ENCODE measurements around the gene NEK5. TPM values are rescaled to one million over a fixed set of nuclear protein-coding genes. Genes with fewer than 3 reads are reported as not detected.
"Not testable (repeated sequence)": the region's sequence is repeated elsewhere in the genome, so short reads cannot be mapped to it uniquely, and the experiment has no call there.

Gene NEK5
- total RNA-seq, 1 experiment from 2014 or later = 0.39 TPM

DNA sequence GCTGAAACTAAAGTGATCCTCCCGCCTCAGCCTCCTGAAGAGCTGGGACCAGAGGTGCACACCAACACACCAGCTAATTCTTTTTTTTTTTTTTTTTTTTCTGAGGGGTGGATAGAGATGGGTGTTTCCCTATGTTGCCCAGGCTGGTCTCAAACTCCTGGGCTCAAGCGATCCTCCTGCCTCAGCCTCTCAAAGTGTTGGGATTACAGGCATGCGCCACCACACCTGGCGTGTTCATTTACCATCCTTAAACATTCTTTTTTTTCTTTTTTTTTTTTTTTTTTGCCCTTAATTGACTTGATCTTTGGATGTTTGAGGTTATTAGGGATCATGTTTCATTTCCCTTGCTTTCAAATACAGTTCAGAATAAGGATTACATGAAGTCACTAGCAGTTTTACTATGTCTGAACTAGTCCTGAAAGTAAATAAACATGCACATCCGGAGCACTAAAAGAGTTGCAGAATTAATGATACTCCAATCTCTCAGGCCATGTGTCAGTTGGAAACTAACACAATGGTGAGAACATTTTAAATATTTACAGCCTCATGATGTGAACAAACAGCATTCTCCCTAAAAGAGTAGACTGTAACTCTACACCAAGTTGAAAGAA, 94.2 kb downstream of the NEK5 start:
- TF ChIP-seq, protein P1, sequence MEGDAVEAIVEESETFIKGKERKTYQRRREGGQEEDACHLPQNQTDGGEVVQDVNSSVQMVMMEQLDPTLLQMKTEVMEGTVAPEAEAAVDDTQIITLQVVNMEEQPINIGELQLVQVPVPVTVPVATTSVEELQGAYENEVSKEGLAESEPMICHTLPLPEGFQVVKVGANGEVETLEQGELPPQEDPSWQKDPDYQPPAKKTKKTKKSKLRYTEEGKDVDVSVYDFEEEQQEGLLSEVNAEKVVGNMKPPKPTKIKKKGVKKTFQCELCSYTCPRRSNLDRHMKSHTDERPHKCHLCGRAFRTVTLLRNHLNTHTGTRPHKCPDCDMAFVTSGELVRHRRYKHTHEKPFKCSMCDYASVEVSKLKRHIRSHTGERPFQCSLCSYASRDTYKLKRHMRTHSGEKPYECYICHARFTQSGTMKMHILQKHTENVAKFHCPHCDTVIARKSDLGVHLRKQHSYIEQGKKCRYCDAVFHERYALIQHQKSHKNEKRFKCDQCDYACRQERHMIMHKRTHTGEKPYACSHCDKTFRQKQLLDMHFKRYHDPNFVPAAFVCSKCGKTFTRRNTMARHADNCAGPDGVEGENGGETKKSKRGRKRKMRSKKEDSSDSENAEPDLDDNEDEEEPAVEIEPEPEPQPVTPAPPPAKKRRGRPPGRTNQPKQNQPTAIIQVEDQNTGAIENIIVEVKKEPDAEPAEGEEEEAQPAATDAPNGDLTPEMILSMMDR (IDR thresholded peaks at IDR 0.05; ENCODE audit: insufficient read depth in 1 of 2, low read depth in 1 of 2, low read length in 1 of 2, severe bottlenecking in 1 of 2, unreplicated experiment in 1 of 2) = no peak
- Histone ChIP-seq H3K4me1 (peaks cover 17% of the 10 kb centered on the region), H3K4me3 (ENCODE audit: low read depth, low read length) (no peak overlapping the region), H3K9me3 (no peaks in the 10 kb centered on the region), H3K27me3 (replicated peaks; ENCODE audit: control insufficient read depth, insufficient read depth, low read length) (no peaks in the 10 kb centered on the region), H3K36me3 (ENCODE audit: control insufficient read depth, insufficient read depth, low read length) (no peaks in the 10 kb centered on the region; the same call in 1 of the 2 replicates)
- Mint-ChIP-seq H3K36me3 (ENCODE audit: insufficient read depth, unreplicated experiment) (peaks cover 11% of the 10 kb centered on the region), H3K4me3 (ENCODE audit: unreplicated experiment) (no peak overlapping the region), H3K4me1 (ENCODE audit: low read depth, unreplicated experiment) (peaks cover 17% of the 10 kb centered on the region), H3K27me3 (ENCODE audit: insufficient read depth, unreplicated experiment) (no peaks in the 10 kb centered on the region), H3K9me3 (ENCODE audit: unreplicated experiment) (peaks cover 10% of the 10 kb centered on the region), H3K27ac (ENCODE audit: unreplicated experiment) (no peak overlapping the region)
- ChIA-PET CTCF (interaction anchor here (0.6 kb wide), 1 partner anchor 53 kb away, joined by 7 read pairs; no protein-coding TSS in a partner anchor), POLR2A (interaction anchor here (0.6 kb wide), 1 partner anchor 161 kb away, joined by 9 read pairs; no protein-coding TSS in a partner anchor)
- intact Hi-C loops (cut with micrococcal nuclease; ENCODE audit: unreplicated experiment) = no loop called here
- BruUV-seq (replicated peaks) = no TSS peak
- DNase-seq = no peak

DNA sequence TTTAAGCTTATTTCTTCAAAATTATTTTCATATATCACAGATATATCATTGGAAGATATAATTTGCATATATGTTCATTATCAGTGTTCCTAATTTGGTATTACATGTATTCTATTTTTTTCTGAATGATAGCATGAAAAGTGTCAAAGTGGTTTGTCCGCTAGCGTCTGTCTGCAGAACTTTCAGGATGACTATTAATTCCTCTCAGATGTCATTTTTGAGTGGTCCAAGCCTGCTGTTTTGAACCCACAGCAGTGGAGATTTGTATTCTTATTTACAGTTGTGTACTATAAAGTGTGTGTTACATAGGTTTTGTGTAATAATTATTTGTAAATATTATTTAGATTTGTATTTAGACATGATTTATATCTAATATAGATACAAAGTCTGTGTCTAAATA, 95.8 kb downstream of the NEK5 start:
- CTCF ChIA-PET = no interaction called here
- no peak overlapping the region for H3K4me3 Mint-ChIP-seq (ENCODE audit: unreplicated experiment)
- H3K9me3 Mint-ChIP-seq (ENCODE audit: unreplicated experiment) = peaks cover 25% of the 10 kb centered on the region
- no peaks in the 10 kb centered on the region for H3K27me3 Mint-ChIP-seq (ENCODE audit: insufficient read depth, unreplicated experiment)
- peaks cover 17% of the 10 kb centered on the region for H3K4me1 Mint-ChIP-seq (ENCODE audit: low read depth, unreplicated experiment)
- POLR2A ChIA-PET = no interaction called here
- peaks cover 25% of the 10 kb centered on the region for H3K36me3 Mint-ChIP-seq (ENCODE audit: insufficient read depth, unreplicated experiment)
- BruUV-seq (replicated peaks) = no TSS peak
- no peak overlapping the region for H3K27ac Mint-ChIP-seq (ENCODE audit: unreplicated experiment)
- Histone ChIP-seq H3K27me3 (replicated peaks; ENCODE audit: control insufficient read depth, insufficient read depth, low read length) (no peaks in the 10 kb centered on the region), H3K9me3 (no peaks in the 10 kb centered on the region), H3K36me3 (ENCODE audit: control insufficient read depth, insufficient read depth, low read length) (no peaks in the 10 kb centered on the region; the same call in 1 of the 2 replicates), H3K4me1 (peaks cover 17% of the 10 kb centered on the region), H3K4me3 (ENCODE audit: low read depth, low read length) (no peak overlapping the region)
- DNase-seq = no peak
- intact Hi-C loops (cut with micrococcal nuclease; ENCODE audit: unreplicated experiment) = no loop called here
- TF ChIP-seq, protein P1 (IDR thresholded peaks at IDR 0.05; ENCODE audit: insufficient read depth in 1 of 2, low read depth in 1 of 2, low read length in 1 of 2, severe bottlenecking in 1 of 2, unreplicated experiment in 1 of 2) = no peak

DNA sequence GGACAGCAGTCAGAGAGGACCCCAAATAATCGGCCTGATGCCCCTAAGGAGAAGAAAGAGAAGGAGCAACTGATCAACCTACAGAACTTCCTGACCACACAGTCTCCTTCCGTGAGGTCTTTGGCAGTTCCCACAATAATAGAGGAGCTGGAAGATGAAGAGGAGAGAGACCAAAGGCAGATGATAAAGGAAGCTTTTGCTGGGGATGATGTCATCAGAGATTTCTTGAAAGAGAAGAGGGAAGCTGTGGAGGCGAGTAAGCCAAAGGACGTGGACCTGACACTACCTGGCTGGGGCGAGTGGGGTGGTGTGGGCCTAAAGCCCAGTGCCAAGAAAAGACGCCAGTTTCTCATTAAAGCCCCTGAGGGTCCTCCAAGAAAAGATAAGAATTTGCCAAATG, 98.5 kb downstream of the NEK5 start:
- H3K9me3 ChIP-seq; H3K27ac Mint-ChIP-seq (ENCODE audit: unreplicated experiment); H3K4me3 ChIP-seq (ENCODE audit: low read depth, low read length); H3K27me3 Mint-ChIP-seq (ENCODE audit: insufficient read depth, unreplicated experiment); CTCF ChIA-PET; H3K4me3 Mint-ChIP-seq (ENCODE audit: unreplicated experiment); intact Hi-C loops (cut with micrococcal nuclease; ENCODE audit: unreplicated experiment); DNase-seq; POLR2A ChIA-PET; H3K27me3 ChIP-seq (replicated peaks; ENCODE audit: control insufficient read depth, insufficient read depth, low read length); H3K36me3 ChIP-seq (ENCODE audit: control insufficient read depth, insufficient read depth, low read length); BruUV-seq (replicated peaks): not testable (repeated sequence)
- peaks cover 10% of the 10 kb centered on the region for H3K4me1 ChIP-seq
- Mint-ChIP-seq H3K9me3 (ENCODE audit: unreplicated experiment) (peaks cover 46% of the 10 kb centered on the region), H3K36me3 (ENCODE audit: insufficient read depth, unreplicated experiment) (peaks cover 44% of the 10 kb centered on the region), H3K4me1 (ENCODE audit: low read depth, unreplicated experiment) (peaks cover 17% of the 10 kb centered on the region)
